ENCODE data around the gene FETUB.

The FETUB gene

GRCh38 chr3:186639778-186640472 lies at the start of gene FETUB:
TSS of gene FETUB (plus strand) at chr3:186640399. CDS start at chr3:186640461, 62 bp downstream.
- DNase-seq (ENCODE audit: low spot score): no peak

GRCh38 chr3:186590580-186591295 lies 49.5 kb upstream of the FETUB start:
- no peak for DNase-seq (ENCODE audit: low spot score)

- no peak for DNase-seq (ENCODE audit: low spot score)
These were observed 47.5 kb upstream of the FETUB start for GRCh38 chr3:186592682-186593081.

GRCh38 chr3:186593862-186594261 lies 46.3 kb upstream of the FETUB start:
- no peak for DNase-seq (ENCODE audit: low spot score)

GRCh38 chr3:186594591-186595113 lies 45.5 kb upstream of the FETUB start:
- DNase-seq (ENCODE audit: low spot score): no peak

GRCh38 chr3:186596568-186597287 lies 43.5 kb upstream of the FETUB start:
- no peak for DNase-seq (ENCODE audit: low spot score)

- DNase-seq (ENCODE audit: low spot score): no peak
These were observed 42.0 kb upstream of the FETUB start for GRCh38 chr3:186598108-186598784.

- DNase-seq (ENCODE audit: low spot score): no peak
These were observed 41.4 kb upstream of the FETUB start for GRCh38 chr3:186598794-186599141.

- no peak for DNase-seq (ENCODE audit: low spot score)
These were observed 40.9 kb upstream of the FETUB start for GRCh38 chr3:186599142-186599784.

- DNase-seq (ENCODE audit: low spot score): no peak
These were observed 40.4 kb upstream of the FETUB start for GRCh38 chr3:186599785-186600166.

GRCh38 chr3:186600896-186601295 lies 39.3 kb upstream of the FETUB start:
- DNase-seq (ENCODE audit: low spot score): no peak

GRCh38 chr3:186603159-186603558 lies 37.0 kb upstream of the FETUB start:
- no peak for DNase-seq (ENCODE audit: low spot score)

- no peak for DNase-seq (ENCODE audit: low spot score)
These were observed 35.1 kb upstream of the FETUB start for GRCh38 chr3:186605078-186605477.

GRCh38 chr3:186605561-186606545 lies 34.3 kb upstream of the FETUB start:
- DNase-seq (ENCODE audit: low spot score): no peak

GRCh38 chr3:186608624-186609215 lies 31.5 kb upstream of the FETUB start:
- no peak for DNase-seq (ENCODE audit: low spot score)

GRCh38 chr3:186609247-186609868 lies 30.8 kb upstream of the FETUB start:
- no peak for DNase-seq (ENCODE audit: low spot score)

GRCh38 chr3:186612065-186612464 lies 28.1 kb upstream of the FETUB start:
- DNase-seq (ENCODE audit: low spot score): no peak

- no peak for DNase-seq (ENCODE audit: low spot score)
These were observed 27.2 kb upstream of the FETUB start, which contains the start of gene AHSG for GRCh38 chr3:186612721-186613636. TSS of gene AHSG (plus strand) at chr3:186613060. CDS start at chr3:186613142, 82 bp downstream.

Measured in HuH-7.5 (cell line).